Kidney (tissue), 14 donors: ENCODE results near the gene PNMT. TPM values are rescaled to one million over a fixed set of nuclear protein-coding genes. Genes with fewer than 3 reads are reported as not detected.

ENCODE experiments used
- DNase-seq, 5 donors: peaks; one replicate each; pipeline ENCODE4 v3.0.0-alpha.2; 2013 to 2020
- FAIRE-seq: peaks from 2 replicates; lab custom pipeline; 2012; peaks lifted over from hg19 to GRCh38; lab: Jason Lieb, UNC
- H3K27ac ChIP-seq, 2 donors: one replicate each; pipeline ENCODE4 v1.7.0; 2013; ENCODE audit warnings: low read depth in 2 of 2, low read length in 2 of 2, inconsistent platforms in 1 of 2
- H3K27me3 ChIP-seq: one replicate; pipeline ENCODE4 v1.7.1; 2013; ENCODE audit warnings: low read length, inconsistent platforms; ENCODE audit not compliant: control insufficient read depth, insufficient read depth
- H3K36me3 ChIP-seq, 3 donors: one replicate each; pipeline versions ENCODE4 v1.7.0 to v1.7.1; 2013; ENCODE audit warnings: low read length in 3 of 3, control low read depth in 1 of 3, inconsistent platforms in 1 of 3; ENCODE audit not compliant: insufficient read depth in 3 of 3, control insufficient read depth in 2 of 3
- H3K4me1 ChIP-seq, 3 donors: one replicate each; pipeline versions ENCODE4 v1.7.0 to v1.7.1; 2013; ENCODE audit warnings: low read length in 3 of 3, inconsistent platforms in 1 of 3, low read depth in 1 of 3; ENCODE audit not compliant: control insufficient read depth in 2 of 3, insufficient read depth in 2 of 3
- H3K4me3 ChIP-seq, 3 donors: one replicate each; pipeline versions ENCODE4 v1.7.0 to v1.8.1; 2013; ENCODE audit warnings: low read length in 3 of 3, control low read depth in 1 of 3, inconsistent platforms in 1 of 3
- H3K9ac ChIP-seq, 3 donors: one replicate each; pipeline versions ENCODE4 v1.7.0 to v1.7.1; 2013; ENCODE audit warnings: low read length in 3 of 3, control low read depth in 1 of 3, inconsistent platforms in 1 of 3
- H3K9me3 ChIP-seq, 3 donors: one replicate each; pipeline versions ENCODE4 v1.7.0 to v1.7.1; 2013; ENCODE audit warnings: low read length in 3 of 3, control low read depth in 1 of 3, inconsistent platforms in 1 of 3; ENCODE audit not compliant: control insufficient read depth in 2 of 3, insufficient read depth in 1 of 3
- CTCF ChIP-seq: IDR thresholded peaks from 3 replicates; pipeline ENCODE4 v1.5.1; 2012; ENCODE audit warnings: mild to moderate bottlenecking, moderate library complexity, borderline replicate concordance; ENCODE audit not compliant: insufficient read depth; ENCODE audit errors: extremely low read depth
- intact Hi-C: fragments of 100-400 bp; cut with DNase I; formaldehyde crosslinking; loops from one replicate; pipeline ENCODE4 v1.11.1; 2022
- polyA plus RNA-seq: library from polyadenylated mRNA; stranded (reverse); fragments of 350-450 nt; fragmentation: Illumina TruSeq; extraction: RNeasy Lipid Tissue Mini Kit (QIAGEN cat#74804); gene quantifications from one replicate; pipeline ENCODE4 v1.2.3, GENCODE V29; 2014; ENCODE audit warnings: low read depth, low replicate concordance; ENCODE audit not compliant: insufficient read depth
- total RNA-seq: library from RNA; stranded (reverse); fragmentation: NEBNext Ultra II Directional; extraction: Animal tissue kit (Norgen Biotek cat#: 25700); gene quantifications from one replicate; pipeline ENCODE4 v1.2.1, GENCODE V29; 2021
- donor health status: control.
- donor health status: control.
- donor health status: control.
- donor health status: control.
- donor health status: control.
- donor health status: DM: yes; HTN: yes; CAD: no.
- donor health status: Normal renal cell carcinoma (clear cell type).

PNMT gene
- total and polyA plus RNA-seq, 2 donors from 2014 or later, result 2.0 to 8.2 TPM

- intact Hi-C loops, result no loop called here
- Histone ChIP-seq H3K9me3 (no peaks in the 10 kb centered on the region), H3K9ac (no peak overlapping the region), H3K4me3 (no peak overlapping the region), H3K36me3 (peaks cover 0 to 4% (median under 1%) of the 10 kb centered on the region in 3 donors), H3K4me1 (peaks cover 0 to 7% (median 0%) of the 10 kb centered on the region in 3 donors), H3K27ac (no peak overlapping the region), H3K27me3 (no peaks in the 10 kb centered on the region)
- FAIRE-seq (no peak), DNase-seq (no peak)
- no peak for TF ChIP-seq CTCF
Observed at GRCh38 chr17:39655105-39655504, 13.1 kb upstream of the PNMT start.

GRCh38 chr17:39658346-39658745 is 9.9 kb upstream of the PNMT start:
- no peak for TF ChIP-seq CTCF
- intact Hi-C loops, result no loop called here
- Histone ChIP-seq H3K27ac (no peak overlapping the region), H3K27me3 (no peaks in the 10 kb centered on the region), H3K9me3 (no peaks in the 10 kb centered on the region), H3K4me3 (no peak overlapping the region), H3K36me3 (peaks cover 0 to 18% (median 6%) of the 10 kb centered on the region in 3 donors), H3K9ac (no peak overlapping the region), H3K4me1 (peaks cover 0 to 15% (median 3%) of the 10 kb centered on the region in 3 donors)
- FAIRE-seq (no peak), DNase-seq (no peak)

GRCh38 chr17:39658760-39659159 is 9.5 kb upstream of the PNMT start:
- intact Hi-C loops, result no loop called here
- Histone ChIP-seq H3K9me3 (no peaks in the 10 kb centered on the region), H3K9ac (no peak overlapping the region), H3K36me3 (peaks cover 0 to 18% (median 6%) of the 10 kb centered on the region in 3 donors), H3K4me3 (no peak overlapping the region), H3K4me1 (peaks cover 0 to 17% (median 3%) of the 10 kb centered on the region in 3 donors), H3K27ac (no peak overlapping the region), H3K27me3 (no peaks in the 10 kb centered on the region)
- TF ChIP-seq CTCF, result no peak
- no peak for DNase-seq
- no peak for FAIRE-seq
